Testis (tissue), 3 donors: ENCODE measurements around the gene RAB2B. TPM values are rescaled to one million over a fixed set of nuclear protein-coding genes. Genes with fewer than 3 reads are reported as not detected.
A peak's percentile ranks its signal among the peaks of the same experiment; 100 is the strongest.

Experiments used
- DNase-seq: peaks from one replicate; pipeline ENCODE4 v3.0.0-alpha.2; 2019
- H3K27ac ChIP-seq, 2 donors: fragments of 200-600 bp; sonication (generic); one replicate each; pipeline ENCODE4 v1.5.1; 2019
- H3K27me3 ChIP-seq: fragments of 200-600 bp; sonication (generic); one replicate; pipeline ENCODE4 v1.5.1; 2019
- H3K36me3 ChIP-seq: fragments of 200-600 bp; sonication (generic); one replicate; pipeline ENCODE4 v1.5.1; 2017; ENCODE audit warnings: low read depth; ENCODE audit errors: missing control alignments
- H3K4me1 ChIP-seq: fragments of 200-600 bp; sonication (generic); one replicate; pipeline ENCODE4 v1.5.1; 2019
- H3K4me3 ChIP-seq, 2 donors: fragments of 200-600 bp; sonication (generic); one replicate each; pipeline ENCODE4 v1.5.1; 2017 to 2019
- H3K9me3 ChIP-seq: fragments of 200-600 bp; sonication (generic); one replicate; pipeline ENCODE4 v1.5.1; 2017
- CTCF ChIP-seq, 3 experiments: fragments of 450-650 bp in 2 of 3; fragments of 200-600 bp in 1 of 3; sonication (generic) in 1 of 3; IDR thresholded peaks; one replicate each; pipeline ENCODE4 v1.5.1; 2016 to 2019; ENCODE audit warnings: antibody characterized with exemption in 3 of 3, mild to moderate bottlenecking in 2 of 3, moderate library complexity in 1 of 3
- POLR2A ChIP-seq: fragments of 450-650 bp; IDR thresholded peaks from one replicate; pipeline ENCODE4 v1.6.1; 2017; ENCODE audit warnings: antibody characterized with exemption, mild to moderate bottlenecking, moderate library complexity
- WGBS, 2 donors: methylation state at CpG; one replicate each; pipeline ENCODE4 v1.1.5; 2018; 5-methylcytosine and 5-hydroxymethylcytosine counted together
- intact Hi-C: fragments of 100-400 bp; cut with DNase I; formaldehyde crosslinking; loops from one replicate; pipeline ENCODE4 v1.15.1; 2023; ENCODE audit warnings: low total_unique reads
- polyA plus RNA-seq: library from polyadenylated mRNA; stranded (reverse); fragments of 350-450 nt; fragmentation: Illumina TruSeq; extraction: RNeasy Lipid Tissue Mini Kit (QIAGEN cat#74804); gene quantifications from one replicate; pipeline ENCODE4 v1.2.3, GENCODE V29; 2014; ENCODE audit warnings: low read depth, low replicate concordance; ENCODE audit not compliant: insufficient read depth
- total RNA-seq, 2 donors: library from RNA; depleted of rRNA; stranded (reverse); fragments of >200 nt; gene quantifications; one replicate each; pipeline ENCODE4 v1.2.3, GENCODE V29; 2016

Gene RAB2B
- total and polyA plus RNA-seq, 3 donors from 2014 or later, result 32.9 to 40.1 (median 36.4) TPM

GRCh38 chr14:21514341-21514740, 37.6 kb upstream of the RAB2B start:
- intact Hi-C loops, result no loop called here
- WGBS, 2 donors, result 78 to 95% methylated on average over 1 of the region's 1 CpG
- Histone ChIP-seq H3K9me3 (no peaks in the 10 kb centered on the region), H3K27me3 (no peaks in the 10 kb centered on the region), H3K4me1 (peaks cover 9% of the 10 kb centered on the region), H3K27ac (no peak overlapping the region), H3K36me3 (no peaks in the 10 kb centered on the region), H3K4me3 (no peak overlapping the region)
- no peak for TF ChIP-seq CTCF (IDR thresholded peaks at IDR 0.05)
- TF ChIP-seq POLR2A, result no peak
- no peak for DNase-seq

GRCh38 chr14:21510735-21511657, 34.2 kb upstream of the RAB2B start, which contains the start of gene METTL3:
Gene METTL3, minus strand, starts transcription at chr14:21511340. Its CDS starts 117 bp downstream, at chr14:21511223.
- TF ChIP-seq CTCF (IDR thresholded peaks at IDR 0.05), result peak in 1 of 3 experiments; percentile 6
- TF ChIP-seq POLR2A, result no peak
- H3K27me3 ChIP-seq, result no peaks in the 10 kb centered on the region
- 0% methylated on average over 46 to 53 of the region's 53 CpGs for WGBS, 2 donors
- no peaks in the 10 kb centered on the region for H3K36me3 ChIP-seq
- H3K4me1 ChIP-seq, result peaks cover 9% of the 10 kb centered on the region
- DNase-seq, result peak; percentile 100
- H3K27ac ChIP-seq, result peak within 1 kb of the TSS; percentile 66 to 74
- peak within 1 kb of the TSS; percentile 78 to 85 for H3K4me3 ChIP-seq
- no peaks in the 10 kb centered on the region for H3K9me3 ChIP-seq
- intact Hi-C loops, result no loop called here

- H3K27me3 ChIP-seq, result no peaks in the 10 kb centered on the region
- TF ChIP-seq CTCF (IDR thresholded peaks at IDR 0.05) (no peak), POLR2A (no peak)
- no peaks in the 10 kb centered on the region for H3K36me3 ChIP-seq
- H3K27ac ChIP-seq, result no peak overlapping the region
- 59 to 60% methylated on average over 6 of the region's 6 CpGs for WGBS, 2 donors
- peaks cover 9% of the 10 kb centered on the region for H3K4me1 ChIP-seq
- intact Hi-C loops, result no loop called here
- no peaks in the 10 kb centered on the region for H3K9me3 ChIP-seq
- peak overlapping the region in 1 of 2 donors; percentile 85 for H3K4me3 ChIP-seq
- DNase-seq, result no peak
Measured at GRCh38 chr14:21509432-21510143, 32.8 kb upstream of the RAB2B start.

- H3K27me3 ChIP-seq, result no peaks in the 10 kb centered on the region
- H3K9me3 ChIP-seq, result no peaks in the 10 kb centered on the region
- DNase-seq, result no peak
- no peak overlapping the region for H3K4me3 ChIP-seq
- H3K36me3 ChIP-seq, result no peaks in the 10 kb centered on the region
- 88 to 91% methylated on average over 2 of the region's 2 CpGs for WGBS, 2 donors
- intact Hi-C loops, result no loop called here
- TF ChIP-seq POLR2A (no peak), CTCF (IDR thresholded peaks at IDR 0.05) (no peak)
- peaks cover 9% of the 10 kb centered on the region for H3K4me1 ChIP-seq
- no peak overlapping the region for H3K27ac ChIP-seq
Measured at GRCh38 chr14:21506557-21506956, 29.8 kb upstream of the RAB2B start.
